ENCODE measurements around the gene PRMT5. TPM values are rescaled to one million over a fixed set of nuclear protein-coding genes. Genes with fewer than 3 reads are reported as not detected.
"Not testable (repeated sequence)": the region's sequence is repeated elsewhere in the genome, so short reads cannot be mapped to it uniquely, and the experiment has no call there.

The PRMT5 gene
- total RNA-seq, 1 experiment from 2014 or later = 201 TPM

- H3K4me1 Mint-ChIP-seq (ENCODE audit: insufficient read depth, unreplicated experiment) = peaks cover under 1% of the 10 kb centered on the region
- TF ChIP-seq CTCF (IDR thresholded peaks at IDR 0.05; ENCODE audit: unreplicated experiment) = no peak
- H3K27ac Mint-ChIP-seq (ENCODE audit: low read depth, unreplicated experiment) = no peak overlapping the region
- H3K4me3 Mint-ChIP-seq (ENCODE audit: unreplicated experiment) = no peak overlapping the region
- BruUV-seq (replicated peaks) = no TSS peak
- no peak for DNase-seq (ENCODE audit: unreplicated experiment)
- POLR2A ChIA-PET = interaction anchor here (0.6 to 6.9 kb wide), 8 partner anchors 10 to 119 kb away, joined by 3 to 45 read pairs (median 4); partner anchors contain the start of genes HAUS4 and PSMB5
- H3K36me3 Mint-ChIP-seq (ENCODE audit: insufficient read depth, unreplicated experiment) = peaks cover 48% of the 10 kb centered on the region
- no peaks in the 10 kb centered on the region for H3K9me3 Mint-ChIP-seq (ENCODE audit: unreplicated experiment)
- CTCF ChIA-PET = interaction anchor here (0.7 to 17.1 kb wide), 4 partner anchors 7 to 39 kb away, joined by 3 to 331 read pairs (median 4); partner anchors contain the start of genes AJUBA and HAUS4
- intact Hi-C loops (cut with micrococcal nuclease) = no loop called here
- no peaks in the 10 kb centered on the region for H3K27me3 Mint-ChIP-seq (ENCODE audit: insufficient read depth, unreplicated experiment)
Measured at GRCh38 chr14:22966783-22967269, 37.6 kb upstream of the PRMT5 start.

GRCh38 chr14:22965916-22966782 is 37.0 kb upstream of the PRMT5 start:
- peaks cover 41% of the 10 kb centered on the region for H3K36me3 Mint-ChIP-seq (ENCODE audit: insufficient read depth, unreplicated experiment)
- TSS peak; percentile 19 for BruUV-seq (replicated peaks)
- H3K9me3 Mint-ChIP-seq (ENCODE audit: unreplicated experiment); H3K27ac Mint-ChIP-seq (ENCODE audit: low read depth, unreplicated experiment); intact Hi-C loops (cut with micrococcal nuclease); H3K4me3 Mint-ChIP-seq (ENCODE audit: unreplicated experiment); H3K4me1 Mint-ChIP-seq (ENCODE audit: insufficient read depth, unreplicated experiment); H3K27me3 Mint-ChIP-seq (ENCODE audit: insufficient read depth, unreplicated experiment): not testable (repeated sequence)
- ChIA-PET POLR2A (interaction anchor here (0.6 to 6.9 kb wide), 7 partner anchors 10 to 120 kb away, joined by 3 to 45 read pairs (median 3); partner anchors contain the start of genes AJUBA and HAUS4), CTCF (interaction anchor here (0.6 to 17.1 kb wide), 5 partner anchors 8 to 522 kb away, joined by 3 to 331 read pairs (median 4); partner anchors contain the start of genes AJUBA and HAUS4)
- DNase-seq (ENCODE audit: unreplicated experiment) = peak; percentile 34

GRCh38 chr14:22962061-22962676 is 33.0 kb upstream of the PRMT5 start:
- Mint-ChIP-seq H3K27me3 (ENCODE audit: insufficient read depth, unreplicated experiment) (no peaks in the 10 kb centered on the region), H3K4me1 (ENCODE audit: insufficient read depth, unreplicated experiment) (no peaks in the 10 kb centered on the region), H3K36me3 (ENCODE audit: insufficient read depth, unreplicated experiment) (peaks cover 3% of the 10 kb centered on the region), H3K27ac (ENCODE audit: low read depth, unreplicated experiment) (no peak overlapping the region), H3K4me3 (ENCODE audit: unreplicated experiment) (no peak overlapping the region), H3K9me3 (ENCODE audit: unreplicated experiment) (no peaks in the 10 kb centered on the region)
- BruUV-seq (replicated peaks) = no TSS peak
- TF ChIP-seq CTCF (IDR thresholded peaks at IDR 0.05; ENCODE audit: unreplicated experiment) = no peak
- ChIA-PET POLR2A (interaction anchor here (0.7 to 3.3 kb wide), 7 partner anchors 8 to 97 kb away, joined by 3 to 15 read pairs (median 4); no protein-coding TSS in a partner anchor), CTCF (interaction anchor here (0.5 to 17.1 kb wide), 9 partner anchors 11 to 225 kb away, joined by 3 to 331 read pairs (median 4); partner anchors contain the start of gene AJUBA)
- intact Hi-C loops (cut with micrococcal nuclease) = no loop called here
- no peak for DNase-seq (ENCODE audit: unreplicated experiment)

GRCh38 chr14:22955702-22956569 is 26.8 kb upstream of the PRMT5 start:
- intact Hi-C loops (cut with micrococcal nuclease) = no loop called here
- CTCF ChIA-PET = interaction anchor here (0.6 to 4.1 kb wide), 24 partner anchors 10 to 298 kb away, joined by 3 to 37 read pairs (median 4); partner anchors contain the start of genes AJUBA, CDH24 and PRMT5
- no peaks in the 10 kb centered on the region for H3K27me3 Mint-ChIP-seq (ENCODE audit: insufficient read depth, unreplicated experiment)
- H3K4me1 Mint-ChIP-seq (ENCODE audit: insufficient read depth, unreplicated experiment) = peaks cover 9% of the 10 kb centered on the region
- peaks cover 22% of the 10 kb centered on the region for H3K36me3 Mint-ChIP-seq (ENCODE audit: insufficient read depth, unreplicated experiment)
- POLR2A ChIA-PET = interaction anchor here (0.7 to 5.2 kb wide), 26 partner anchors 10 to 1159 kb away, joined by 3 to 79 read pairs (median 10); partner anchors contain the start of genes AJUBA, DCAF11, LRP10 and MMP14
- H3K9me3 Mint-ChIP-seq (ENCODE audit: unreplicated experiment) = no peaks in the 10 kb centered on the region
- no peak for TF ChIP-seq CTCF (IDR thresholded peaks at IDR 0.05; ENCODE audit: unreplicated experiment)
- peak overlapping the region; percentile 66 for H3K27ac Mint-ChIP-seq (ENCODE audit: low read depth, unreplicated experiment)
- no TSS peak for BruUV-seq (replicated peaks)
- peak; percentile 3 for DNase-seq (ENCODE audit: unreplicated experiment)
- peak overlapping the region; percentile 90 for H3K4me3 Mint-ChIP-seq (ENCODE audit: unreplicated experiment)
